Measurements from ENCODE around the gene RHCG. TPM values are rescaled to one million over a fixed set of nuclear protein-coding genes. Genes with fewer than 3 reads are reported as not detected.

RHCG gene
- total and polyA plus RNA-seq, 2 donors (not counting 1 experiment from before 2014, with no cell fraction given), result under 0.01 TPM; not detected in 1

- Histone ChIP-seq H3K27me3 (ENCODE audit: control insufficient read depth, insufficient read depth, low read length) (no peaks in the 10 kb centered on the region), H3K27ac (ENCODE audit: insufficient read depth, low read length) (no peak overlapping the region), H3K9me3 (ENCODE audit: control insufficient read depth, insufficient read depth, low read depth, low read length) (no peaks in the 10 kb centered on the region), H3K79me2 (ENCODE audit: control insufficient read depth, insufficient read depth, low read length) (no peaks in the 10 kb centered on the region), H3K4me1 (ENCODE audit: control insufficient read depth, extremely low read depth, insufficient read depth, low read length) (no peaks in the 10 kb centered on the region), H3K9ac (ENCODE audit: insufficient read depth, low read length) (no peak overlapping the region), H3K4me3 (replicated peaks in 1 of 4; ENCODE audit: control extremely low read depth in 1 of 4, insufficient read depth in 1 of 4, low read depth in 3 of 4, low read length in 4 of 4) (no peak overlapping the region), H4K20me1 (ENCODE audit: control insufficient read depth, extremely low read depth, insufficient read depth, low read length) (no peaks in the 10 kb centered on the region), H2AFZ (ENCODE audit: low read length) (no peak overlapping the region), H3K4me2 (ENCODE audit: extremely low read depth, insufficient read depth, low read length) (no peak overlapping the region), H3K36me3 (ENCODE audit: control insufficient read depth, insufficient read depth, low read length) (no peaks in the 10 kb centered on the region)
- no peak for DNase-seq (ENCODE audit: low read depth in 2 of 2)
- TF ChIP-seq CTCF (conservative IDR thresholded peaks at IDR 0.05 in 1 of 2, IDR thresholded peaks at IDR 0.05 in 1 of 2; ENCODE audit: low read depth in 1 of 2, low read length in 2 of 2) (no peak), EZH2 (IDR thresholded peaks at IDR 0.05; ENCODE audit: low read length, missing control alignments) (no peak)
These were observed 68.1 kb downstream of the RHCG start for GRCh38 chr15:89428246-89428645.

GRCh38 chr15:89426500-89426899 is 69.9 kb downstream of the RHCG start:
- H4K20me1 ChIP-seq (ENCODE audit: control insufficient read depth, extremely low read depth, insufficient read depth, low read length), result no peaks in the 10 kb centered on the region
- no peaks in the 10 kb centered on the region for H3K27me3 ChIP-seq (ENCODE audit: control insufficient read depth, insufficient read depth, low read length)
- H3K27ac ChIP-seq (ENCODE audit: insufficient read depth, low read length), result no peak overlapping the region
- H3K4me1 ChIP-seq (ENCODE audit: control insufficient read depth, extremely low read depth, insufficient read depth, low read length), result no peaks in the 10 kb centered on the region
- no peak overlapping the region for H3K4me3 ChIP-seq (replicated peaks in 1 of 4; ENCODE audit: control extremely low read depth in 1 of 4, insufficient read depth in 1 of 4, low read depth in 3 of 4, low read length in 4 of 4)
- DNase-seq (ENCODE audit: low read depth in 2 of 2), result no peak
- no peak overlapping the region for H3K9ac ChIP-seq (ENCODE audit: insufficient read depth, low read length)
- no peaks in the 10 kb centered on the region for H3K79me2 ChIP-seq (ENCODE audit: control insufficient read depth, insufficient read depth, low read length)
- no peaks in the 10 kb centered on the region for H3K9me3 ChIP-seq (ENCODE audit: control insufficient read depth, insufficient read depth, low read depth, low read length)
- no peak overlapping the region for H3K4me2 ChIP-seq (ENCODE audit: extremely low read depth, insufficient read depth, low read length)
- H2AFZ ChIP-seq (ENCODE audit: low read length), result no peak overlapping the region
- H3K36me3 ChIP-seq (ENCODE audit: control insufficient read depth, insufficient read depth, low read length), result no peaks in the 10 kb centered on the region
- TF ChIP-seq CTCF (conservative IDR thresholded peaks at IDR 0.05 in 1 of 2, IDR thresholded peaks at IDR 0.05 in 1 of 2; ENCODE audit: low read depth in 1 of 2, low read length in 2 of 2) (no peak), EZH2 (IDR thresholded peaks at IDR 0.05; ENCODE audit: low read length, missing control alignments) (no peak)

GRCh38 chr15:89423981-89424380 is 72.4 kb downstream of the RHCG start:
- Histone ChIP-seq H3K9ac (ENCODE audit: insufficient read depth, low read length) (no peak overlapping the region), H3K27ac (ENCODE audit: insufficient read depth, low read length) (no peak overlapping the region), H3K79me2 (ENCODE audit: control insufficient read depth, insufficient read depth, low read length) (no peaks in the 10 kb centered on the region), H3K9me3 (ENCODE audit: control insufficient read depth, insufficient read depth, low read depth, low read length) (no peaks in the 10 kb centered on the region), H2AFZ (ENCODE audit: low read length) (no peak overlapping the region), H3K4me1 (ENCODE audit: control insufficient read depth, extremely low read depth, insufficient read depth, low read length) (no peaks in the 10 kb centered on the region), H3K27me3 (ENCODE audit: control insufficient read depth, insufficient read depth, low read length) (peaks cover under 1% of the 10 kb centered on the region), H3K36me3 (ENCODE audit: control insufficient read depth, insufficient read depth, low read length) (no peaks in the 10 kb centered on the region), H3K4me3 (replicated peaks in 1 of 4; ENCODE audit: control extremely low read depth in 1 of 4, insufficient read depth in 1 of 4, low read depth in 3 of 4, low read length in 4 of 4) (no peak overlapping the region), H4K20me1 (ENCODE audit: control insufficient read depth, extremely low read depth, insufficient read depth, low read length) (no peaks in the 10 kb centered on the region), H3K4me2 (ENCODE audit: extremely low read depth, insufficient read depth, low read length) (no peak overlapping the region)
- no peak for TF ChIP-seq EZH2 (IDR thresholded peaks at IDR 0.05; ENCODE audit: low read length, missing control alignments)
- no peak for TF ChIP-seq CTCF (conservative IDR thresholded peaks at IDR 0.05 in 1 of 2, IDR thresholded peaks at IDR 0.05 in 1 of 2; ENCODE audit: low read depth in 1 of 2, low read length in 2 of 2)
- no peak for DNase-seq (ENCODE audit: low read depth in 2 of 2)

Other genes starting within 250 kb of the RHCG start
- 52.4 and 61.3 TPM in 2 replicates for gene POLG, start 161.8 kb downstream of the RHCG start, total RNA-seq
- gene POLG, start 161.8 kb downstream of the RHCG start, polyA plus RNA-seq, result 20.4 and 22.7 TPM in 2 replicates
- gene TICRR, start 78.9 kb upstream of the RHCG start, total RNA-seq, result 0.26 and 1.2 TPM in 2 replicates
- gene TICRR, start 78.9 kb upstream of the RHCG start, polyA plus RNA-seq, result 1.6 and 3.6 TPM in 2 replicates
- 11.4 and 11.6 TPM in 2 replicates for gene KIF7, start 158.9 kb upstream of the RHCG start, total RNA-seq
- 2.9 and 3.6 TPM in 2 replicates for gene KIF7, start 158.9 kb upstream of the RHCG start, polyA plus RNA-seq
- gene PLIN1, start 182.8 kb upstream of the RHCG start, total RNA-seq, result 0.50 and 0.51 TPM in 2 replicates
- 0.02 and 0.06 TPM in 2 replicates for gene PLIN1, start 182.8 kb upstream of the RHCG start, polyA plus RNA-seq
- gene PEX11A, start 194.2 kb upstream of the RHCG start, total RNA-seq, result 11.7 and 15.9 TPM in 2 replicates
- 4.0 and 6.6 TPM in 2 replicates for gene PEX11A, start 194.2 kb upstream of the RHCG start, polyA plus RNA-seq
- gene WDR93, start 194.2 kb upstream of the RHCG start, total RNA-seq, result under 0.01 and 0.17 TPM in 2 replicates
- gene WDR93, start 194.2 kb upstream of the RHCG start, polyA plus RNA-seq, result 0.14 TPM in 1 of 2 replicates, not detected in the other